HFF-Myc (cell line): ENCODE data around the gene LIPM.

Source experiments
- DNase-seq: peaks from one replicate; pipeline ENCODE4 v3.0.0-alpha.2; 2011; ENCODE audit warnings: low read depth; ENCODE audit errors: extremely low read depth
- H3K4me3 ChIP-seq: replicated peaks from 2 replicates; pipeline ENCODE4 v1.5.1; 2011; ENCODE audit warnings: low read depth, mild to moderate bottlenecking, control low read depth, low read length
- TF ChIP-seq, protein P1 (sequence below): IDR thresholded peaks from 2 replicates; pipeline ENCODE4 v1.5.1; 2012; ENCODE audit warnings: mild to moderate bottlenecking, low read depth, low read length, control low read depth; ENCODE audit errors: missing control alignments

LIPM gene

DNA sequence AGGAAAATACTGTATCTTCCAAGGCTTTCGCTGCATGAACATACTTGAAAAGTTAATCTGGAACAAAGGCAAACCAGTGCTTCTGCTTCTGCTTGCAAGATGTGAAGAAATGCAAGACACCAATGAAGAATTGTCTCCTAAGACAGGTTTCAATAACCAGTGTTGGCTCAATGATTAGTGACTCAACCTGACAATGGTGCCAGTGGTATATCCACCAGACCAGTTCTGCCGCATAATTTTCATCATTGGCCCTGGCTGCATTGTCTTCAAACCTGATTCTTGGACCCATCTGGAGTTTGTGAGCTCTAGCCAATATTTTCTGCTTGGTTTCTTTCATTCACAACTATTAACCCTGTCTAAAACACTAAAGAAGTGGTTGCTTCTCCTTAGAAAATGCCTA is 63.9 kb downstream of the LIPM start:
- no peak overlapping the region for H3K4me3 ChIP-seq
- TF ChIP-seq, protein P1, sequence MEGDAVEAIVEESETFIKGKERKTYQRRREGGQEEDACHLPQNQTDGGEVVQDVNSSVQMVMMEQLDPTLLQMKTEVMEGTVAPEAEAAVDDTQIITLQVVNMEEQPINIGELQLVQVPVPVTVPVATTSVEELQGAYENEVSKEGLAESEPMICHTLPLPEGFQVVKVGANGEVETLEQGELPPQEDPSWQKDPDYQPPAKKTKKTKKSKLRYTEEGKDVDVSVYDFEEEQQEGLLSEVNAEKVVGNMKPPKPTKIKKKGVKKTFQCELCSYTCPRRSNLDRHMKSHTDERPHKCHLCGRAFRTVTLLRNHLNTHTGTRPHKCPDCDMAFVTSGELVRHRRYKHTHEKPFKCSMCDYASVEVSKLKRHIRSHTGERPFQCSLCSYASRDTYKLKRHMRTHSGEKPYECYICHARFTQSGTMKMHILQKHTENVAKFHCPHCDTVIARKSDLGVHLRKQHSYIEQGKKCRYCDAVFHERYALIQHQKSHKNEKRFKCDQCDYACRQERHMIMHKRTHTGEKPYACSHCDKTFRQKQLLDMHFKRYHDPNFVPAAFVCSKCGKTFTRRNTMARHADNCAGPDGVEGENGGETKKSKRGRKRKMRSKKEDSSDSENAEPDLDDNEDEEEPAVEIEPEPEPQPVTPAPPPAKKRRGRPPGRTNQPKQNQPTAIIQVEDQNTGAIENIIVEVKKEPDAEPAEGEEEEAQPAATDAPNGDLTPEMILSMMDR: no peak
- no peak for DNase-seq

DNA sequence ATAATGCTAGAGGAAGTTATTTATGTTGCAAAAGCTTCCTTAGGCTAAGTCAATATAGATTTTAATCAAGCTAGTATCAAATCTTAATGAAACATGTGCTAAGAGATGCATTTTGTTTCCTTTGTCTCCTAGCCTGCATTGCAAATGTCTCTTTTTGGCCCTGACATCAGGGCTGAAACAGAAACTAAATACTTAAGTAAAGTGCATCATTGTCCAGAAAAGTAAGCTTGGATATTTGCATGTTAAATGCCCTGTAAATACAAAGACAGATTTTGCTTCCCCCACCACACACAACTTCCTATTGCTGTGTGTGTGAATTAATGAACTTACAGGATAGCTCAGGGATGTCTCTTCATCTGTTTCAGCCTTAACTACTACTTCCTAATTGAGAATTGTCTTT is 67.6 kb downstream of the LIPM start:
- no peak for DNase-seq
- TF ChIP-seq, protein P1: no peak
- no peak overlapping the region for H3K4me3 ChIP-seq
